GM12891 (cell line): ENCODE results near the gene MDGA2.

ENCODE experiments used
- DNase-seq: peaks from one replicate; pipeline ENCODE4 v3.0.0; 2011; ENCODE audit warnings: low spot score; ENCODE audit not compliant: insufficient read length
- FAIRE-seq: peaks from 2 replicates; lab custom pipeline; 2011; peaks lifted over from hg19 to GRCh38; lab: Jason Lieb, UNC
- PAX5 ChIP-seq: IDR thresholded peaks from 2 replicates; pipeline ENCODE4 v1.6.1; 2011; ENCODE audit warnings: low read length, moderate library complexity, mild to moderate bottlenecking; ENCODE audit not compliant: insufficient read depth, severe bottlenecking
- POLR2A ChIP-seq: IDR thresholded peaks from 2 replicates; pipeline ENCODE4 v1.6.1; 2011; ENCODE audit warnings: low read depth, low read length, control low read depth
- POLR2AphosphoS5 ChIP-seq: IDR thresholded peaks from 2 replicates; pipeline ENCODE4 v1.6.1; 2011; ENCODE audit warnings: low read depth, low read length, control low read depth
- POU2F2 ChIP-seq: IDR thresholded peaks from 2 replicates; pipeline ENCODE4 v1.6.1; 2011; ENCODE audit warnings: low read depth, mild to moderate bottlenecking, control low read depth, low read length, moderate library complexity
- SPI1 ChIP-seq: IDR thresholded peaks from 2 replicates; pipeline ENCODE4 v1.6.1; 2011; ENCODE audit warnings: low read depth, low read length, control low read depth
- TAF1 ChIP-seq: IDR thresholded peaks from 2 replicates; pipeline ENCODE4 v1.6.1; 2011; ENCODE audit warnings: low read depth, low read length, control low read depth

Gene MDGA2

GRCh38 chr14:47150267-47150666 lies 525.1 kb downstream of the MDGA2 start:
- FAIRE-seq: no peak

GRCh38 chr14:47149326-47149725 lies 526.1 kb downstream of the MDGA2 start:
- no peak for FAIRE-seq
- TF ChIP-seq POLR2AphosphoS5 (no peak), POLR2A (no peak), TAF1 (no peak), POU2F2 (no peak), SPI1 (no peak)
- DNase-seq: no peak

More at GRCh38 chr14:47150267-47150666, 525.1 kb downstream of the MDGA2 start:
- DNase-seq: no peak
- TF ChIP-seq PAX5 (no peak), POLR2A (no peak), SPI1 (no peak), TAF1 (no peak), POLR2AphosphoS5 (no peak), POU2F2 (no peak)

DNA sequence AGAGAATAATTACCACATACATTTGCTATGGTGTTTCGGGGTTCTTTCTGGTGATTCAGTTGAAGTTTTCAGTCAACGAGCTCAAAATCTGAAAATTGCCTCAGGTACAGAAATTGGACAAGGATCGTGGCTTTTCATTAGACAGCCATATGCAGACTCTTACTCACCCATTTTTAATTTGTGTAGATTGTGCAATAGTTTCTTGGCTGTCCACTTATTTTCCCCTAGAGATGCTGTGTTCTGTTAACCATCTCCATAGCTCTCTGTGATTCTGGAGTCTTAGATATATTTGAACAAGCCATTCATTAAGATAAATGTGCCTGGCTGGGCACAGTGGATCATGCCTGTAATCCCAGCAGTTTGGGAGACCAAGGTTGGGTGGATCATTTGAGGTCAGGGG lies 526.7 kb downstream of the MDGA2 start:
- FAIRE-seq: no peak
- DNase-seq: no peak
- TF ChIP-seq SPI1 (no peak), POU2F2 (no peak), PAX5 (no peak), POLR2A (no peak)

- FAIRE-seq (no peak), DNase-seq (no peak)
- no peak for TF ChIP-seq PAX5
- no peak for TF ChIP-seq SPI1
- TF ChIP-seq POLR2AphosphoS5: no peak
Measured at GRCh38 chr14:47120645-47121044, 554.8 kb downstream of the MDGA2 start.

GRCh38 chr14:47103771-47104170 lies 571.6 kb downstream of the MDGA2 start:
- no peak for TF ChIP-seq PAX5
- no peak for TF ChIP-seq SPI1
- TF ChIP-seq POLR2A: no peak
- no peak for TF ChIP-seq POU2F2
- no peak for TF ChIP-seq POLR2AphosphoS5
- TF ChIP-seq TAF1: no peak
- no peak for FAIRE-seq

DNA sequence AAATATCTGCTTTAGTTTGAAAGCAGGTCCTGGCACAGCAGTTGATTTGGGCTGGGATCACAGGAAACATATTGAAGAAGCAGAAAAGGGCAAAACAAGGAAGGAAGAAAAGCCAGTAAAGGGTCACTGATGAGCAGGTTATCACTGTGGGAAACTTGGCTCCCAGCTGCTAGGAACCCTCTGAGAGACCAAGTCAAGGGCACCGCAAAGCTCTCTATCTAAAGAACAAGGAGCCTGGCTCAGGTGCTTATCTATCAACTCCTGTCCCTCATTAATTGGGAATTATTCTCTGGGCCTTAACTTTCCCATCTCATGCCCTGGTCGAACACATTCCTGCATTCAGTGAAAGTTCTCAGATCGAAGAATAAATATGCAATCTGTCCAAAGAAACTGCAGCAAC lies 572.9 kb downstream of the MDGA2 start:
- no peak for FAIRE-seq
- TF ChIP-seq POU2F2 (no peak), POLR2AphosphoS5 (no peak), TAF1 (no peak), SPI1 (no peak), POLR2A (no peak), PAX5 (no peak)
- DNase-seq: no peak

More at GRCh38 chr14:47103771-47104170, 571.6 kb downstream of the MDGA2 start:
- DNase-seq: no peak

- TF ChIP-seq POLR2A (no peak), POU2F2 (no peak), SPI1 (no peak), PAX5 (no peak), TAF1 (no peak), POLR2AphosphoS5 (no peak)
- DNase-seq: no peak
- FAIRE-seq: no peak
Measured at GRCh38 chr14:47085678-47086077, 589.7 kb downstream of the MDGA2 start.

GRCh38 chr14:47065326-47065725 lies 610.1 kb downstream of the MDGA2 start:
- FAIRE-seq (no peak), DNase-seq (no peak)
- TF ChIP-seq POU2F2: no peak
- TF ChIP-seq TAF1: no peak
- no peak for TF ChIP-seq POLR2AphosphoS5
- TF ChIP-seq PAX5: no peak
- no peak for TF ChIP-seq POLR2A
- TF ChIP-seq SPI1: no peak

GRCh38 chr14:47060050-47060449 lies 615.4 kb downstream of the MDGA2 start:
- TF ChIP-seq POU2F2 (no peak), SPI1 (no peak), POLR2AphosphoS5 (no peak), POLR2A (no peak), TAF1 (no peak), PAX5 (no peak)
- FAIRE-seq (no peak), DNase-seq (no peak)

DNA sequence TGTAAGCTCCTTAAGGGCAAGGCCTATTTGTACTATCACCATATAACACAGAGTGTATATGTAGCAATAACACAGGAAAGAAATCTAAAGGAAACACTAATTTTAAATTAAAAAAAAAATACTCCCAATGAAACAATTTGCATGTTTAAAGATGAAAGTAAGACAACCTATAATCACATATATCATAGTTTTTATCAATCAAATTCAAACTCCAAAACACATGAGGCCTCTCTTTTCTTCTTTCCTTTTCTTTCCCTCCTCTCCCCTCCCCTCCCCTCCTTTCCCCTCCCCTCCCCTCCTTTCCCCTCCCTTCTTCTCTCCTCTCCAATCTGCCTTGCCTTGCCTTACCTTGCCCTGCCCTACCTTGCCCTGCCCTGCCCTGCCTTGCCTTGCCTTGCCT lies 618.0 kb downstream of the MDGA2 start:
- FAIRE-seq: no peak
- no peak for DNase-seq
- TF ChIP-seq POLR2AphosphoS5 (no peak), POU2F2 (no peak), TAF1 (no peak), POLR2A (no peak), SPI1 (no peak)

- FAIRE-seq (no peak), DNase-seq (no peak)
Measured at GRCh38 chr14:47044841-47045240, 630.6 kb downstream of the MDGA2 start.

More at GRCh38 chr14:47044841-47045240, 630.6 kb downstream of the MDGA2 start:
- TF ChIP-seq POU2F2 (no peak), SPI1 (no peak), PAX5 (no peak), POLR2AphosphoS5 (no peak), TAF1 (no peak), POLR2A (no peak)
